ENCODE measurements around the gene KCNT1.
"Not testable (repeated sequence)": the region's sequence is repeated elsewhere in the genome, so short reads cannot be mapped to it uniquely, and the experiment has no call there.

The KCNT1 gene

DNA sequence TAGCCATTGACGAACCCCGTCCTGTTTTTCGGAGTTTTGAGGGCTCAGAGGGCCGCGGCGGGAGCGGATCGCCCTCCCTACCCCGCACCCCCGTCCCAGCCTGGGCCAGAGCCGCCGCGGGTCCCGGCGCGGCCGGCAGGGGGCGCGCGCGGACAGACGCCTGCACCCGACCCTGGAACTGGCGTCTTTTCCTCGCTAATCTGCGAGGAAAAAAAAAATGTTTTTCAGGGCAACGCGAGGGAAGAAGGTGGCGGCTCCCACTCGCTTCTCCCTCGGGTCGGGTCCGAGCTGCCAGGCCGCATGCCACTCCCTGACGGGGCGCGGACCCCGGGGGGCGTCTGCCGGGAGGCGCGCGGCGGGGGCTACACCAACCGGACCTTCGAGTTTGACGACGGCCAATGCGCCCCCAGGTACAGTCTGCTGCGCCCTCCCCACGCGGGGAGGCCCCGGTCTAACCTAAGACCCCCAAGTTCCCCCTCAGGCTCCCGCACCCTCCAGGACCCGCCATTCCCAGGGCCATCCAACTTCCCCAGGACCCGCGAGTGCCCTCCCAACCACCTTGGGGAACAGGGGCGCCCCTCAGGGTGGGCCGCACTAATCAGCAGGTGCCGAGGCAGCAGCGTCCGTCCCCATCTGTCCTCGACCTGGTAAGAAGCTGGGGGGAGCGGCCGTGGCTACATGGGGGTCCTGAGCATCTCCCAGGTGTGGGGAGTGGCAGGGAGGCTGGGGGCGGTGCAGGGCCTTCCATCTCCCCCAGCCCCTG is at the start of gene KCNT1:
KCNT1 (plus strand) TSS at position 227 of the 763 bp plus-strand sequence; CDS start at position 301, 74 bp downstream.
- peak; percentile 14 to 33 for DNase-seq

DNA sequence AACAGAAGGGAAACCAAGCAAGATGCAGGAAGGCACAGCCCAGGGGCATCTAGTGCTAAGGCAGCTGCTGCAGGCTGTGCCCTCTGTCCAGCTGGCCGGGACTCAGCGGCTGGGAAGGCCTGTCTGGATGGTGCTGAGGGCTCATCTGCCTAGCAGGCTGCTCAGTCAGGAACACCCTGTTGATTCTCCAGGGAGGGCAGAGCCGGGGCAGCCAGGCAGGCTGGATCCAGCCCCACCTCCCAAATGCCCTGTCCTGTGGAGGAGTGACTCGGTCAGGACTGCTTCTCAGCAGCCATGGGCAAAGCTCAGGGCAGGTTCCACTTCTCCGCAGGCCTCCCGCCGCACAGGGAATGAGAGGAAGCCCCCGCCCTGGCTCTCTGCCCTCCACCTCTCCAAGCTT is 46.7 kb upstream of the KCNT1 start:
- DNase-seq = no peak

DNA sequence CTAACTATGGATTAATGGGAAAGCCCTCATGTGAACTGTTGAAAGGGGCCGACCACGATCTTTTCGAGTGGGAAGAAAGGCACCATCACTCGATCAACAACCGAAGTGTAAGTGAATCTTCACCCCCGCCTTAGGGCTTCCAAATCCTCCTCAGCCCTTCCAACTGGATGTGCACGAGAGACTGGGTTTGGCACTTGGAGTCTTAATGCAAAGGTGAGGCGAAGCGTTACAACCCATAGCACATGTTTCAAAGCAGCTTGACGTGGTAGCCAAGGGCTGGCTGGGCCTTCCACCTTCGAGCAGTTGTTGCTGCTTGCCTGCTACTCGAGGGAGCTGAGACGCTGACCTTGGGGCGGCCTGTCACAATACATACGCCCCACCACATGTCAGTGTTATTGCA is 44.6 kb upstream of the KCNT1 start:
- DNase-seq = no peak

DNA sequence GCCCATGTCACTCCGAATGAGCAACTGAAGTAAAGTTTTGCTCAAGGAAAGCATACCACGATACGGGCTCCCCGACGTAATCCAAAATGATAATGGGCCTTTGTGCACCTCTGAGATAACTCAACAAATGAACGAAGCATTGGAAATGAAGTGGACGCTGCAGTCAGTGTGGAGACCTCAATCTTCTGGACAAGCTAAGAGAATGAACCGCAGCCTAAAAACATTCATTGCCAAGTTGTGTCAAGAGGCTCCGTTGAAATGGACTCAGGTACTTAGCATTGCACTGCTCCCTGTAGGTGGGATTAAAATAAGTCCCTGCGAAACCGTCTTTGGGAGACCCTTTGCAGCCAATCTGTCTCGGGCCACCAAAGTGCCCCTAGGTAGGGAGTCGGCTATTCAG is 42.7 kb upstream of the KCNT1 start:
- no peak for DNase-seq

DNA sequence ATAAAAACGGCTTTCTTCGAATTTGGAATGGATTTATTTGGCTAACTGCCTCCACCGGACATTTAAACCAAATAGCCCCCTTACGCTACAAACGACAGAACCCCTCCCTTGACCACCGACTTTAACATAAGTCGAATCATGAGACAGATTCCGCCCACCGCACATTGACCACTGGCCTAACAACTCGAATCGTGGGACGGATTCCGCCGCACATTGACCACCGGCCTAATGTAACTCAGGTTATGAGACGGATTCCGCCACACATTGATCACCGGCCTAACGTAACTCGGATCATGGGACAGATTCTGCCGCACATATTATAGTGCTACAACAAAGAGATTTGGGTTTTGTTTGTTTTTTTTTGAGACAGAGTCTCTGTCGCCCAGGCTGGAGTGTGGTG is 41.6 kb upstream of the KCNT1 start:
- DNase-seq = no peak

DNA sequence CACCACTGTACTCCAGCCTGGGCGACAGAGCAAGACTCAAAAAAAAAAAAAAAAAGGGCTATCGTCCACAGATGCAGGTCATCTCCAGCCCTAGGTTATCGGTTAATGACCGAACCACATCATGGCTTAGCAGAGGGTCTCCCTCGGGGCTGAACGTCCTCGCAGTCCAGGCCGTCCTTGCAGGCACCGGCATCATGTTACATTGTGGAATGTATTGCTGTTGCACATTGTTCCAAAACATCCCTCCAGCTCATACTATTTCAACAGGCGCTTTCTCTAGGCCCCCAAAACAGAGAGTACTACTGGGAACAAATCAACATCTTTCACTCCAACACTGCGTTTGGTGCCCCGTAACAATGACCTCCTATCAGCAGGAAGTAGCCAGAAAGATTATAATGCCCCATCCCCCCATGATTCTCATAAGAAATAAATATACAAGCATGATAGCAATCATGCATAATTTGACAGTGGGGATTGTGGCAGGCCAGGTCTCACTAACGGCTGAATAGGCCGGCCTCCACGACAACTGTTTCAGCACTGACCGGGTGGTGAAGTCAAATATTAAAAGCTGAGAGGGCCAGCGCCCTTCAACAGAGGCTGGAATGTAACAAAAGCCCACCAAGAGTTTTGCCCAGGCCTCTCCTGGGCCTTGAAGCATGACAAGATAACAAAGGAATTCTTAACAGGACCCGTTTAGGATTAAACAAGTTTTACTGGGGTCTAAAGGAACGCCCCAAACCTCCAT is 40.0 kb upstream of the KCNT1 start:
- no peak for DNase-seq

DNA sequence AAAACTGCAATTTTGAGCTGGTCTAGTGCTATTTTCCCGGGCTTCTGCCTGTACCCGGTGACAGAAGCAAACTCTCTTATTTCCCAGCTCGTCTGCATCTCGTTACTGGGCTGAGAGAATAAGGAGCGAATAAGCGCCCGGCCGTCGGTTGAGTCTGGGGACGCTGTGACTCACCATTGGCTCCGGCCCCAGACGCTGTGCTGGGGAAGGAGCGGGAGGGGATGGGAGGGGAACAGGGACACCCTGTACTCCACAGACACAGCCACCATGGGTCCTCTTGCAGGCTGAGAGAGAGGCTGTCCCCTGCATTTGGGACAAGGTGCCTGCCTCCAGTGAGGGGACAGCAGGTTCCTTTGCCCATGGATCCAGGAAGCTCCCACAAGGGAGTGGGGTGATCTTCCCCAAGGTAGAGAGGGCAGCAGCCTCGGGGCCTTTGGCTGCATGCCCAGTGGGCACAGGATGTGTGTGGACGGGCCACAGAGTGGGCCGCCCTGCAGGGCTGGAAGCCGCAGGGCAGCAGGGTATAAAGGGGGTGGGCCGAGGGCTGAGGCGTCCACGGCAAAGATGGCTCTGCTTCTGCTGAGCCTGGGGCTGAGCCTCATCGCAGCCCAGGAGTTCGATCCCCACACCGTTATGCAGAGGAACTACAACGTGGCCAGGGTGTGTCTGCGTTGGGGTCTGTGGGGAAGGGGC is 39.1 kb upstream of the KCNT1 start, which contains the start of gene LCN9:
LCN9 (plus strand) TSS at position 552 of the 693 bp plus-strand sequence; CDS start at position 565, 13 bp downstream.
- DNase-seq = no peak

DNA sequence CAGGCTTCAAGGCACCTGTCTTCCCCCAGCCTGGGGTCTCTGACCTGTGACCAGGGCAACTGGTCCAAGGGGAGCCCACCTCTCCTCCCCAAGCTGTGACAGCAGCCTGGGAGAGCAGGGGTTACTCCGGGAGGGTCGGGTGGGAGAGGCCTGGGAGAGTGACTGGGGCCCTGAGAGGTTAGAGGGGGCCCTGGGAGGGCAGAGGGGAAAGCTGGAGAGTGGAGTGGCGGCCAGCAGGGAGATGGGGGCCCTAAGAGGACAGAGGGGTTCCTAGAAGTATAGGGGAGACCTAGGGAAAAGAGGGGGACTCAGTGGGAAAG is 38.6 kb upstream of the KCNT1 start:
- no peak for DNase-seq

DNA sequence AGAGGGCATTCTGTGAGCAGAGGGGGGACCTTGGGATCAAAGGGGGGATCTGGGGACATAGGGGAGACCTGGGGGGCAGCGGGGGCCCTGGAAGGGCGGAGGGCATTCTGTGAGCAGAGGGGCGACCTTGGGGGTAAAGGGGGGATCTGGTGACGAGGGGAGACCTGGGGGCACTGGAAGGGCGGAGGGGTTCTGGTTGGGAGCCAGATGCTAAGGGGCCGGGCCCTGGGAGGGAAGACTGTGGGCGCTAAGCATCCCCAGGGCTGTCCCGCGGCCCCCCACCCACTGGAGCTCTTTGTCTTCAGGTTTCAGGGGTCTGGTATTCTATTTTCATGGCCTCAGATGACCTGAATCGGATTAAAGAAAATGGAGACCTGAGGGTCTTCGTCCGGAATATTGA is 38.1 kb upstream of the KCNT1 start:
- no peak for DNase-seq

DNA sequence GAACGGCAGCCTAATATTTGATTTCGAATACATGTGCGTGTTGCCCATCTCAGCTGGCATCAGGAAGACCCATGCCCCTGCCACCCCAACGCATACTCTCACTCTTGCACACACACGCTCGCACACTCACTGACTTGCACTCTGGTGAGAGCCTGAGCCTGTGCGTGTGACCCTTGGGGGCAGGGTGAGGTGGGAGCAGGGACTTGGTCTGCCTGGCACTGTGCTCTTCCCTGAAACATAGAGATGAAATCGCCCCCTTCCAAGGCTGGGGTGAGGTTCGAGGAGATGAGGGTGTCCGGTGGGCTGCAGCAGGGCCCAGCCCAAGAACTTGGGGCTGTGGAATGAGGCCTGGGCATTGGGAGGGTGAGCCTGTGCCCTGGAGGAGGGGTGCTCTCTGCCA is 37.7 kb upstream of the KCNT1 start:
- no peak for DNase-seq

DNA sequence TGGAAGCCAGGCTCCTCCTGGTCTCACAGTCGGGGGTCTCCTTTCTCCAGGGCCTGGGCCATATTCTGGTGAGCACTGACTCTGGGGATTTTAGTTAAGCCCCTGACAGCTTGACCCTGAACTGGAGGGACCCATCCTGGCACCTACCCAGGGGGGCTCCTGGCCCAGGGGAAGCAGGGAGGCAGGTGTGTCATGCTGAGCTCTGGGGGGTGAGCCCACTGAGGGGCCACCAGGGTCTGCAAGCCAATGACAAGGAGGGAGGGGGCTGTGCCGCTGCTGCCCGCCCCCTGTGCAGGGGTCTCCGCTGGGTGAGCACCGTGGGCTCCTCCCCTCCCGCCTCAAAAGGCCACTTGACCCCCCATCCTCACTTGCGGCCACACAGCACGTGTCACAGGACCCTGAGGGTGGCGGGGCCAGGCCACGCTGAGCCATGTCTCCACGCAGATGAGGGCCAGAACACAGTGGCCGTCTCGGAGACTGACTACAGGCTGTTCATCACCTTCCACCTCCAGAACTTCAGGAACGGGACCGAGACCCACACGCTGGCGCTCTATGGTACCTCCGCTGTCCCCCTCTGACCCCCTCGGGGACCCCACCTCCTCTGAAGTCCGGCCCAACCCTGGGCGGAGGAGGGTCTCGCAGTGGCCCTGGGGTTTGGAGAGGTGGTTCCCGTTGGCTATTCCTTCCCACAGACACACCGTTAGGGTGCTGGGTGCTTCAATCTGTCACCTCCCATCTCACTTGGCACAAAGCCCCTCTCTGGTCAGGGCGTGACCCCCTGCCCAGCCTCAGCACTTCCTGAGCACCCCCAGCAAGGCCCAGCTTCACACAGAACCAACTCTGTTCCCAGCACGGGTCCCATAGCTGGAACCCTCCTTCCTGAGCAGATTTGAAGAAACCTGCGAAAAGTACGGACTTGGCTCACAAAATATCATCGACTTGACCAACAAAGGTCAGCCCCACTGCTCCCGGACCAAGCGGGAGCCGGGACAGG is 36.9 kb upstream of the KCNT1 start:
- no peak for DNase-seq

DNA sequence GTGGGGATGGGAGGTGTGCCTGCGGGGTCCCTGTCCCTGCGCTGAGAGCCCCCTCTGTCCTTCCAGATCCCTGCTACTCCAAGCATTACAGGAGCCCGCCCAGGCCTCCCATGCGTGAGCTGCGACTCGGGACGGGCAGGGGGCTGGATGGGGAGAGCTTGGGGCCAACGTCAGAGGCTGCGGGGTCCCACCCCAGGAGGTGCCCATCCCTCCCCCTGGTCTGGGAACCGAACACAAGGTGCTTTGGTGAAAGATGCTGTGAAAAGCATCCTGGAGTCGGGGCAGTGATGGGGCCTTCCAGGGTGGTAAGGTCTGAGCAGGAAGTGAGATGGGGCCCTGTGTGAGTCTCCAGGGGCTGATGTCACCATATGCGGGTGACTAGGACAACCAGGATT is 36.2 kb upstream of the KCNT1 start:
- no peak for DNase-seq

DNA sequence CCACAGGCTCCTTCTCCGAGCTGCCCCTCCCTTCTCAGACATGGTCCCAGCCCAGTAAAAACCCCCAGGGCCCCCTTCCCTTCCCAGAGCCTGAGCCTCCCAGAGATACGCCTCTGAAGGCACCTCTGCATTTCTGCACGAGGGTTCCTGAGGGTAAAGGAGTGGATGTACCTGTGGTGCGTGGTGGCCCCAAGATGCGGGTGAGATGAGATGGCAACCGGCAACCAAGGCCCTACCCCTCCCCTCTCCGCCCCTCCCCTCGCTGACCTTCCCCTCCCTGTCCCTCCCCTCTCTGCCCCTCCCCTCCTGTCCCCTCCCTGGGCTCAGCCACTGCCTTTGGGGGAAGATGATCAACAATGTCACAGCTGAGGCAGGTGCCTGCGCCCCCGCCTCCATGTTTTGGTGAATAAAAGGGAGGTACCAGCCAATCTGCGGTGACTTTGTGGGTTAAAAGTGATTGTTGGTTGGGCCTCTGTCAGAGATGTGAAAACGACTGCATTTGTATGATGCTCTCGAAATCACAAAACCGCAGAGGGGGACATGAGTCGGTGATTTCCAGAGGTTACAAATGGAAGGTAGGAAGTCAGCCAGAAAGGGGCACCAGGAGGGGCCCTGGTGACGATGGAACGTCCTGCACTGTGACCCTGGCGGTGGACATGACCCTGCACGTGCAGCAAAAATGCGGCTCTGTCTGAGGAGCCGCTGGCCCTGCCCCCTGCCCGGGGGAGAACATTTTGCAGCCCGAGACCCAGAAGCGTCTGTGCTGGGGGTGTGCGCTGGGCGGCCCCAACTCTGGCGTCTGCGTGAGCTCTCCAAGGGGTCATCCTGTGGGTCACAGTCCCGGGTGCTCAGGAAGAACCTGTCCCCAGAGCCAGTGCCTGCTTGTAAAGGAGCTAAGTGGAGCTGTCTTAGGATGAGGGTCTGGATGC is 35.2 kb upstream of the KCNT1 start:
- DNase-seq = no peak

DNA sequence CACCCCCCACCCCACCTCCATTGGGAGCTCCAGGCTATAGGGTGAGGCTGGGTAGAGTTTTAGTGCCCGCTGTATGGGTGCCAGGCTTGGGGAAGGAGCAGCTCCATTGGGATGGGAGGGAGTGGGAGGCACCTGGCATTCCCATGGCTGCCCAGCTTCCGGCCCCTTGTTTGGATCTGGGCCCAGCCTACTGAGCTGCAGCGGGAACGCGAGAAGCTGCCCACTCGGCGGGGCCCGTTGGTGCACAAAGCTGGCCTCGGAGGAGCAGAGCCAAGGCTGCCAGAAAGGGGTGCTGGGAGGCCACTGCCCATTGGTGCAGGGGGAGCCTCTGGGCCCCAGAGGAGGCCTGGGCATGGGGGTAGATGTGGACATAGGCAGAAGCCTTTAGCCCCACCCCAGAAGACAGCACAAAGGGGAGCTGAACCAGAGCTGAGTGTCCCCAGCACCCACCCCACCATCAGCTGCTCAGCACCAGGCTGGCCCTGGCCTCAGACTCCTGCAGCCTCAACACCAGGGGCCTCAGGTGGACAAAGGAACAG is 34.5 kb upstream of the KCNT1 start:
- no peak for DNase-seq

DNA sequence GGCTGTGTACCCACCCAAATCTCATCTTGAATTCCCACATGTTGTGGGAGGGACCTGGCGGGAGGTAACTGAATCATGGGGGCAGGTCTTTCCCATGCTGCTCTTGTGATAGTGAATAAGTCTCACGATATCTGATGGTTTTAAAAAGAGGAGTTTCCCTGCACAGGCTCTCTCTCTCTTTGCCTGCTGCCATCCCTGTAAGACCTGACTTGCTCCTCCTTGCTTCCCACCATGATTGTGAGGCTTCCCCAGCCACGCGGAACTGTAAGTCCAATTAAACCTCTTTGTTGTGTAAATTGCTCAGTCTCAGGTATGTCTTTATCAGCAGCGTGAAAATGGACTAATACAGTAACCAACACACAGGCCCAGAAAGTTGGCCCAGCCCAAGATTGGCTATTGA is 33.0 kb upstream of the KCNT1 start:
- not testable (repeated sequence) for DNase-seq

DNA sequence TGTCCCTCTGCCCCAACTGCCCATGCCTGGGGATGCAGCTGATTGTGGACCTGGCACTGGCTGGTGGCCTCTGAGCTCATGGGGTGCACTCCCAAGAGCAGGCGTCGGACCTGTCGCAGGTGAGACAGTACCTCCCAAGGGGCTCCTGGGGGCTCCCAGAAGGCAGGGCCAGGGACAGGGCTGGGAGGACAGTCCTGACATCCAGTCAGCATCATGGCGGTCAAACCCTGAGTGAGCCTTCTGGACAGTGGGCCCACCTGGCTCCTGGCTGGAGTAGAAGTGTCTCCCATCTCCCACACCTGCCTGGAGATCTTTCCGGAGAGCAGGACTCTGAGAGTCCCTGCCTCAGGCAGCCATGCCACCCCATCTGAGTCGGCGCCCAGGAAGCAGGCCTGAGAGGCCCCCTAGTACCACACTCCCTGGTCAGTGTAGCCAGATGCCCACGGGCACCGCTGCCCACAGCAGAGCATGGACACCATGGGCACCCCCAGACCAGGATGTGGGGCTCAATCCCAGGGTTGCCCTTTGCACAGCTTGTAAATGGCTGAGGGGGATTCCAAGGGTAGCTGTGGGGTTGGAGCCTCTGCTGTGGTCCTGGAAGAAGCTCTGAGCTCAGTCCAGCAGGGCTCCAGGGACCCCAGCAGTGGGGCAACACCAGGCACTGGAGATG is 32.2 kb upstream of the KCNT1 start:
- no peak for DNase-seq

DNA sequence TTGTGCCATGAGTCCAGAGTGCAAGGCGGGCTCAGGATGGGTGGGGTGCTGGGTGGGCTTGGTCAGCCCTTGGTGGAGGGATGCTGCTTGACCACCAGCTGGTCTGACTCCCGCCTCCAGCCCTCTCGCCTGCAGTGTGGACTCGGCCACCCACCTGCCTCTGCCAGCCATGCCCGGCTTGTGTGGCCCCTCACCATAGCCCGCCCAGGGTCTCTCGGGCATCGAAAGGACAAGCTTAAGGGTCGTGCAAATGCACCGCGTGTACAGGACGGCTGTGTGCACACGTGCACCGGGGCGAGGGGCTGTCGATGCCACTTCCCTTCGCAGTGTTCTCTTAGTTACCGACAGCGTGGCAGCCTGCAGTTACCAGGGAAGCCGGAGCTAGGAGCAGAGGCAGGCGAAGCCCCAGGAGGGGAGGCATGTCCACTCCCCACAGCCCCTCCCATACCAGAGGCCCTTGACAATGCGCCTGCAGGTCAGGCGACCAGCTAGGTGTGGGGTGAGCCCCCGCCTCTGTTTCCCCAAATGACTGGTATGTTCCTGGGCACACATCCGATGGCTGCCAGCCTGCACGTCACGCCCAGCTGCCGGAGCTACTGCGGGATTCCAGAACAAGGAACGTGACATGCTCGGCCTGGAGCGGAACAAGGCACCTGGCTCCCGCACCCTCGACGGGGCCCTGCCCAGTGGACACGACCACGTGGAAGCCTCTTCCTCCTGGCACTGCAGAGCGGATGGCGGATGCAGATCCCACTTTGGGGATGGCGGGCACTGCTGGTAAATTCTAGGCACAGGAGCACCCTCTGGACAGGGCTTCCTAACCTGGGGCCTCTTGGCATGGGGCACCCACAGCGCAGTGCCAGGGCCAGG is 31.0 kb upstream of the KCNT1 start:
- no peak for DNase-seq

DNA sequence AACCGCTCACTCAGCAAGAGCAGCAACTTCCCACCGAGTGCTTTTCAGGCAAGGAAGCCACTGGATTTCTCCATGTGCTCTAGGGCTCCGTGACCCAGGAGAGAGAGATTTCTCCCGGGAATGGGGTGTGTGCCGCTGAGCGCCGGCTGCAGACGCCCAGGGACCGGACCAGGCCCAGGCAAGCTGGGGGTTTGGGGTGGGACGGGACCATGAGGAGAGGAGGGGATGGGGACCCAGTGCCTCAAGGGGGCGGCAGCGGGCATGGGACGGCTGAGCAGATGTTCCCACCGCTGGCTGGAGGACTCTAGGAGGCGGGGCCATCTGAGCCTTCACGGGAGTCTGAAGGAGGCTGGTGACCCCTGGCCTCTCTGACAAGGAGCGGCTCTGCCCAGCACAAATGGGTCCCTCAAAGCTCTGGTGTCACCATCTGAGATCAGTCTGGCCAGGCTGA is 30.4 kb upstream of the KCNT1 start:
- DNase-seq = no peak

DNA sequence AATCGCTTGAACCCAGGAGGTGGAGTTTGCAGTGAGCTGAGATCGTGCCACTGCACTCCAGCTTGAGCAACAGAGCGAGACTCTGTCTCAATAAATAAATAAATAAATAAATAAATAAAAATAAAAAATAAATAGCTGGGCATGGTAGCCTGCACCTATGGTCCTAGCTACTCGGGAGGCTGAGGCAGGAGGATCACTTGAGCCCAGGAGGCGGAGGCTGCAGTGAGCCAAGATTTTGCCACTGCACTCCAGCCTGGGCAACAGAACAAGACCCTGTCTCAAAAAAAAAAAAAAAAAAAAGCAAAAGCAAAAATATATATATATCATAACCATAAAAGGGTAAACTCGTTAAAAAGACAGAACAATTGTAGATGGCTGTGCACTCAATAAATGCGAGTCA is 29.2 kb upstream of the KCNT1 start:
- DNase-seq = not testable (repeated sequence)

Measured in CD4-positive, alpha-beta T cell treated with Interleukin-4 for 1 hour (primary cell).